ENCODE results near the gene GJB3. TPM values are rescaled to one million over a fixed set of nuclear protein-coding genes. Genes with fewer than 3 reads are reported as not detected.

The GJB3 gene
- total RNA-seq, 1 experiment from 2014 or later = 46.7 TPM

GRCh38 chr1:34755961-34756360 is 25.1 kb upstream of the GJB3 start (continued):
- no peak for TF ChIP-seq ATF3 (IDR thresholded peaks at IDR 0.05)

DNA sequence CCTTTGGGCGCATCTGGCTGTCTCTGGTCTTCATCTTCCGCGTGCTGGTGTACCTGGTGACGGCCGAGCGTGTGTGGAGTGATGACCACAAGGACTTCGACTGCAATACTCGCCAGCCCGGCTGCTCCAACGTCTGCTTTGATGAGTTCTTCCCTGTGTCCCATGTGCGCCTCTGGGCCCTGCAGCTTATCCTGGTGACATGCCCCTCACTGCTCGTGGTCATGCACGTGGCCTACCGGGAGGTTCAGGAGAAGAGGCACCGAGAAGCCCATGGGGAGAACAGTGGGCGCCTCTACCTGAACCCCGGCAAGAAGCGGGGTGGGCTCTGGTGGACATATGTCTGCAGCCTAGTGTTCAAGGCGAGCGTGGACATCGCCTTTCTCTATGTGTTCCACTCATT is 23.6 kb upstream of the GJB3 start:
- Histone ChIP-seq H3K4me1 (ENCODE audit: control insufficient read depth in 1 of 2, insufficient read depth in 2 of 2, low read length in 2 of 2) (peaks cover 35 to 65% of the 10 kb centered on the region in 2 experiments), H3K27ac (ENCODE audit: low read depth, low read length) (no peak overlapping the region), H3K36me3 (ENCODE audit: control insufficient read depth in 1 of 2, insufficient read depth in 2 of 2, low read length in 2 of 2) (no peaks in the 10 kb centered on the region), H3K9me2 (ENCODE audit: insufficient read depth) (no peaks in the 10 kb centered on the region), H2AFZ (ENCODE audit: low read depth, low read length, poor library complexity, severe bottlenecking) (no peak overlapping the region), H3K9ac (ENCODE audit: low read length) (no peak overlapping the region), H3K4me2 (ENCODE audit: low read length) (no peak overlapping the region), H4K20me1 (ENCODE audit: insufficient read depth) (no peaks in the 10 kb centered on the region), H3K27me3 (ENCODE audit: insufficient read depth, low read length) (no peaks in the 10 kb centered on the region), H3K9me3 (ENCODE audit: control insufficient read depth in 1 of 2, insufficient read depth in 1 of 2, low read depth in 1 of 2, low read length in 2 of 2) (no peaks in the 10 kb centered on the region), H3K4me3 (replicated peaks in 1 of 2; ENCODE audit: low read depth in 1 of 2, low read length in 2 of 2) (no peak overlapping the region), H3K79me2 (ENCODE audit: insufficient read depth, low read length) (no peaks in the 10 kb centered on the region)
- ATAC-seq = no peak
- ChIA-PET RAD21 (ENCODE audit: low non-redundant PET in 1 of 2, low total read pairs in 2 of 2, uncharacterized antibody in 2 of 2, unreplicated experiment in 2 of 2) (no interaction called here), POLR2A (no interaction called here), CTCF (no interaction called here)
- intact Hi-C loops (cut with micrococcal nuclease) = no loop called here
- no peak for TF ChIP-seq JUND (IDR thresholded peaks at IDR 0.05)
- no peak for TF ChIP-seq SRF (IDR thresholded peaks at IDR 0.05; ENCODE audit: low read depth)
- no peak for TF ChIP-seq EZH2phosphoT487 (IDR thresholded peaks at IDR 0.05; ENCODE audit: borderline replicate concordance)
- TF ChIP-seq CBX3 (IDR thresholded peaks at IDR 0.05; ENCODE audit: low read depth) = no peak
- TF ChIP-seq CEBPB (IDR thresholded peaks at IDR 0.05; ENCODE audit: low read depth) = no peak
- TF ChIP-seq YY1 (IDR thresholded peaks at IDR 0.05; ENCODE audit: extremely low read depth, insufficient replicate concordance, low read depth, low read length) = no peak
- TF ChIP-seq SP1 (IDR thresholded peaks at IDR 0.05; ENCODE audit: low read depth) = no peak
- TF ChIP-seq, protein P1, sequence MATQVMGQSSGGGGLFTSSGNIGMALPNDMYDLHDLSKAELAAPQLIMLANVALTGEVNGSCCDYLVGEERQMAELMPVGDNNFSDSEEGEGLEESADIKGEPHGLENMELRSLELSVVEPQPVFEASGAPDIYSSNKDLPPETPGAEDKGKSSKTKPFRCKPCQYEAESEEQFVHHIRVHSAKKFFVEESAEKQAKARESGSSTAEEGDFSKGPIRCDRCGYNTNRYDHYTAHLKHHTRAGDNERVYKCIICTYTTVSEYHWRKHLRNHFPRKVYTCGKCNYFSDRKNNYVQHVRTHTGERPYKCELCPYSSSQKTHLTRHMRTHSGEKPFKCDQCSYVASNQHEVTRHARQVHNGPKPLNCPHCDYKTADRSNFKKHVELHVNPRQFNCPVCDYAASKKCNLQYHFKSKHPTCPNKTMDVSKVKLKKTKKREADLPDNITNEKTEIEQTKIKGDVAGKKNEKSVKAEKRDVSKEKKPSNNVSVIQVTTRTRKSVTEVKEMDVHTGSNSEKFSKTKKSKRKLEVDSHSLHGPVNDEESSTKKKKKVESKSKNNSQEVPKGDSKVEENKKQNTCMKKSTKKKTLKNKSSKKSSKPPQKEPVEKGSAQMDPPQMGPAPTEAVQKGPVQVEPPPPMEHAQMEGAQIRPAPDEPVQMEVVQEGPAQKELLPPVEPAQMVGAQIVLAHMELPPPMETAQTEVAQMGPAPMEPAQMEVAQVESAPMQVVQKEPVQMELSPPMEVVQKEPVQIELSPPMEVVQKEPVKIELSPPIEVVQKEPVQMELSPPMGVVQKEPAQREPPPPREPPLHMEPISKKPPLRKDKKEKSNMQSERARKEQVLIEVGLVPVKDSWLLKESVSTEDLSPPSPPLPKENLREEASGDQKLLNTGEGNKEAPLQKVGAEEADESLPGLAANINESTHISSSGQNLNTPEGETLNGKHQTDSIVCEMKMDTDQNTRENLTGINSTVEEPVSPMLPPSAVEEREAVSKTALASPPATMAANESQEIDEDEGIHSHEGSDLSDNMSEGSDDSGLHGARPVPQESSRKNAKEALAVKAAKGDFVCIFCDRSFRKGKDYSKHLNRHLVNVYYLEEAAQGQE (IDR thresholded peaks at IDR 0.05; ENCODE audit: low read depth) = no peak
- TF ChIP-seq ZBTB33 (IDR thresholded peaks at IDR 0.05; ENCODE audit: extremely low read depth, insufficient replicate concordance, low read length) = no peak
- TF ChIP-seq, protein P2, sequence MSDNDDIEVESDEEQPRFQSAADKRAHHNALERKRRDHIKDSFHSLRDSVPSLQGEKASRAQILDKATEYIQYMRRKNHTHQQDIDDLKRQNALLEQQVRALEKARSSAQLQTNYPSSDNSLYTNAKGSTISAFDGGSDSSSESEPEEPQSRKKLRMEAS (IDR thresholded peaks at IDR 0.05) = no peak
- TF ChIP-seq ZFX (IDR thresholded peaks at IDR 0.05) = no peak
- TF ChIP-seq ELF1 (IDR thresholded peaks at IDR 0.05; ENCODE audit: borderline replicate concordance, low read depth) = no peak
- TF ChIP-seq SIN3A (IDR thresholded peaks at IDR 0.05; ENCODE audit: low read depth) = no peak
- no peak for TF ChIP-seq FOSL1 (IDR thresholded peaks at IDR 0.05; ENCODE audit: low read depth)
- TF ChIP-seq ATF3 (IDR thresholded peaks at IDR 0.05) = no peak
- no peak for TF ChIP-seq RAD21 (IDR thresholded peaks at IDR 0.05; ENCODE audit: low read depth)
- no peak for TF ChIP-seq TCF7L2 (IDR thresholded peaks at IDR 0.05; ENCODE audit: borderline replicate concordance, extremely low read depth, insufficient read depth, insufficient read length)
- no peak for TF ChIP-seq ZNF274 (IDR thresholded peaks at IDR 0.05; ENCODE audit: low read depth, low read length)
- TF ChIP-seq POLR2A (IDR thresholded peaks at IDR 0.05; ENCODE audit: borderline replicate concordance, extremely low read depth, insufficient read depth, insufficient read length) = no peak
- DNase-seq (ENCODE audit: low read depth, low spot score) = no peak
- no TSS peak for BruUV-seq (replicated peaks)

All from HCT116 (cell line).